HepG2 (cell line): ENCODE measurements around the gene NRL. TPM values are rescaled to one million over a fixed set of nuclear protein-coding genes. Genes with fewer than 3 reads are reported as not detected.
A peak's percentile ranks its signal among the peaks of the same experiment; 100 is the strongest.

ENCODE experiments used
- ARNTL ChIP-seq: sonication (generic); formaldehyde crosslinking; IDR thresholded peaks from 2 replicates; pipeline ENCODE4 v1.4.0; 2020; ENCODE audit warnings: mild to moderate bottlenecking, missing genetic modification reagents
- KDM2A ChIP-seq: sonication (generic); formaldehyde crosslinking; IDR thresholded peaks from 2 replicates; pipeline ENCODE4 v1.4.0; 2020; ENCODE audit warnings: low read depth, missing genetic modification reagents, borderline replicate concordance
- KDM6A ChIP-seq: IDR thresholded peaks from 2 replicates; pipeline ENCODE4 v1.6.1; 2016; ENCODE audit warnings: low read depth
- KLF13 ChIP-seq: sonication (generic); formaldehyde crosslinking; IDR thresholded peaks from 2 replicates; pipeline ENCODE4 v1.4.0; 2020; ENCODE audit warnings: mild to moderate bottlenecking, missing genetic modification reagents
- MBD4 ChIP-seq: IDR thresholded peaks from 2 replicates; pipeline ENCODE4 v1.6.1; 2012; ENCODE audit warnings: low read length, inconsistent platforms, borderline replicate concordance
- MIER3 ChIP-seq: IDR thresholded peaks from 2 replicates; pipeline ENCODE4 v1.6.1; 2016; ENCODE audit warnings: missing compliant biosample characterization, borderline replicate concordance
- MNT ChIP-seq: fragments of 450-650 bp; IDR thresholded peaks from 2 replicates; pipeline ENCODE4 v1.6.1; 2016
- NFYB ChIP-seq: sonication (generic); formaldehyde crosslinking; IDR thresholded peaks from 2 replicates; pipeline ENCODE4 v1.4.0; 2020; ENCODE audit warnings: missing genetic modification reagents
- NR3C1 ChIP-seq: sonication (generic); formaldehyde crosslinking; IDR thresholded peaks from 2 replicates; pipeline ENCODE4 v1.4.0; 2020; ENCODE audit warnings: missing genetic modification reagents
- PRMT3 ChIP-seq: sonication (generic); formaldehyde crosslinking; IDR thresholded peaks from 2 replicates; pipeline ENCODE4 v1.8.1; 2022; ENCODE audit warnings: low read depth, mild to moderate bottlenecking, moderate library complexity, missing genetic modification reagents, borderline replicate concordance
- RBFOX2 ChIP-seq: fragments of 200-400 bp; formaldehyde crosslinking; IDR thresholded peaks from 2 replicates; pipeline ENCODE4 v1.6.1; 2017; ENCODE audit warnings: low read depth, mild to moderate bottlenecking, low read length
- SATB2 ChIP-seq: sonication (generic); formaldehyde crosslinking; IDR thresholded peaks from 2 replicates; pipeline ENCODE4 v1.5.0; 2020; ENCODE audit warnings: missing genetic modification reagents
- TAF15 ChIP-seq: fragments of 200-400 bp; formaldehyde crosslinking; IDR thresholded peaks from one replicate; pipeline ENCODE4 v1.6.1; 2018; ENCODE audit warnings: mild to moderate bottlenecking, low read depth, low read length; ENCODE audit not compliant: poor library complexity, severe bottlenecking
- TP53 ChIP-seq: sonication (generic); formaldehyde crosslinking; conservative IDR thresholded peaks from 2 replicates; pipeline ENCODE4 v1.4.0; 2020; ENCODE audit warnings: missing genetic modification reagents
- ZNF205 ChIP-seq: IDR thresholded peaks from 2 replicates; pipeline ENCODE4 v1.6.1; 2018; ENCODE audit warnings: missing biosample characterization, missing genetic modification reagents
- ZNF7 ChIP-seq: IDR thresholded peaks from 2 replicates; pipeline ENCODE4 v1.6.1; 2016; ENCODE audit warnings: missing biosample characterization, missing genetic modification reagents
- ZNF780A ChIP-seq: sonication (generic); formaldehyde crosslinking; IDR thresholded peaks from 2 replicates; pipeline ENCODE4 v1.8.0; 2022; ENCODE audit warnings: mild to moderate bottlenecking, missing genetic modification reagents, moderate library complexity
- ZZZ3 ChIP-seq: sonication (generic); formaldehyde crosslinking; IDR thresholded peaks from 2 replicates; pipeline ENCODE4 v1.4.0; 2020; ENCODE audit warnings: missing genetic modification reagents, mild to moderate bottlenecking, borderline replicate concordance
- polyA plus RNA-seq, 8 experiments: library from polyadenylated mRNA; depleted of rRNA in 3 of 8; stranded (reverse) in 7 of 8; unstranded in 1 of 8; fragments of >200 nt; fragmentation: Illumina TruSeq in 4 of 8; extraction: Trizol in 4 of 8; gene quantifications; 2 replicates each; pipeline versions ENCODE4 v1.2.1 to v1.2.3, GENCODE V29; 2011 to 2016; ENCODE audit warnings: low read depth in 4 of 8, missing spikeins in 1 of 8, mixed read lengths in 1 of 8; ENCODE audit not compliant: insufficient read depth in 1 of 8
- total RNA-seq, 5 experiments: library from RNA; depleted of rRNA; stranded (reverse); fragments of >200 nt; fragmentation: Illumina TruSeq; extraction: Trizol; gene quantifications; 2 replicates each; pipeline ENCODE4 v1.2.3, GENCODE V29; 2016; ENCODE audit warnings: low read depth in 1 of 5
- TF ChIP-seq, protein P1 (sequence below): sonication (generic); formaldehyde crosslinking; IDR thresholded peaks from 2 replicates; pipeline ENCODE4 v1.8.0; 2022; ENCODE audit warnings: mild to moderate bottlenecking, missing genetic modification reagents, moderate library complexity
- TF ChIP-seq, protein P2 (sequence below): sonication (generic); formaldehyde crosslinking; IDR thresholded peaks from 2 replicates; pipeline ENCODE4 v1.8.1; 2023; ENCODE audit warnings: mild to moderate bottlenecking, moderate library complexity, missing genetic modification reagents

Gene NRL
- total and polyA plus RNA-seq, 2 of the 13 experiments (the other 11 are each of a cell fraction or from before 2014, with no cell fraction given): 2.5 to 4.7 TPM

GRCh38 chr14:24032727-24033418 lies 81.9 kb downstream of the NRL start (continued):
- no peak for TF ChIP-seq TAF15
- TF ChIP-seq KLF13 (CRISPR knock-in tag): no peak
- TF ChIP-seq RBFOX2: no peak
- TF ChIP-seq ZNF7 (CRISPR knock-in tag): no peak
- peak; percentile 2; the same call in 1 of the 2 replicates for TF ChIP-seq MNT
- no peak for TF ChIP-seq ZZZ3
- TF ChIP-seq NFYB (CRISPR knock-in tag): no peak
- TF ChIP-seq ARNTL: no peak
- TF ChIP-seq ZNF780A (CRISPR knock-in tag): no peak
- TF ChIP-seq ZNF205 (CRISPR knock-in tag): no peak
- TF ChIP-seq, protein P1, sequence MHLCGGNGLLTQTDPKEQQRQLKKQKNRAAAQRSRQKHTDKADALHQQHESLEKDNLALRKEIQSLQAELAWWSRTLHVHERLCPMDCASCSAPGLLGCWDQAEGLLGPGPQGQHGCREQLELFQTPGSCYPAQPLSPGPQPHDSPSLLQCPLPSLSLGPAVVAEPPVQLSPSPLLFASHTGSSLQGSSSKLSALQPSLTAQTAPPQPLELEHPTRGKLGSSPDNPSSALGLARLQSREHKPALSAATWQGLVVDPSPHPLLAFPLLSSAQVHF (CRISPR knock-in tag): no peak
- peak; percentile 55; the same call in 1 of the 2 replicates for TF ChIP-seq KDM2A (CRISPR knock-in tag)
- no peak for TF ChIP-seq TP53 (CRISPR knock-in tag)
- TF ChIP-seq KDM6A (CRISPR knock-in tag): no peak
- TF ChIP-seq PRMT3: no peak
- TF ChIP-seq MBD4: no peak
- no peak for TF ChIP-seq SATB2
- TF ChIP-seq NR3C1 (CRISPR knock-in tag): no peak
- TF ChIP-seq, protein P2, sequence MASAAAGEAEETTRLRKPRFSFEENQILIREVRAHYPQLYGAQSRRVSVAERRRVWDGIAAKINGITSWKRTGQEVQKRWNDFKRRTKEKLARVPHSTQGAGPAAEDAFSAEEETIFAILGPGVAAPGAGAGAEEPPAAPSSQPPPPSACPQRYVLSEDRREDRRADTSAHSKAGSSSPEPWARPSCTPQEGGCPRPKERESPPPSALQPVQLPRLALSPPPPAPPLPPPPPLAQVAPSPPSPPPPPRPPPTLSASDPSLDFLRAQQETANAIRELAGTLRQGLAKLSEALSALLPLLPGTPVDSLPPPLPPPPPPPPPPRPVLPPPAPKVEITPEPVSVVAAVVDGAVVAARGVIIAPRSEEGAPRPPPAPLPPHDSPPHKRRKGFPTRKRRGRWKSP (CRISPR knock-in tag): no peak
- TF ChIP-seq MIER3 (CRISPR knock-in tag): peak; percentile 88; the same call in 1 of the 2 replicates
